Adrenal gland (tissue), 5 donors: ENCODE data around the gene FXYD3.

Experiments
- CTCF ChIP-seq, 6 experiments: fragments of 450-650 bp in 4 of 6; fragments of 200-600 bp in 2 of 6; sonication (generic) in 1 of 6; IDR thresholded peaks; 1 replicate in 5 of 6; 2 replicates in 1 of 6; pipeline versions ENCODE4 v1.5.1 to v1.8.0; 2016 to 2021; ENCODE audit warnings: antibody characterized with exemption in 6 of 6, mild to moderate bottlenecking in 2 of 6, moderate library complexity in 1 of 6
- POLR2A ChIP-seq, 2 donors: fragments of 450-650 bp; IDR thresholded peaks; one replicate each; pipeline ENCODE4 v1.6.1; 2017; ENCODE audit warnings: antibody characterized with exemption in 2 of 2, mild to moderate bottlenecking in 2 of 2, moderate library complexity in 1 of 2
- donor health status: DM: no; HTN: no; CAD: no.

GRCh38 chr19:35073516-35073915 lies 42.1 kb upstream of the FXYD3 start:
- TF ChIP-seq POLR2A (IDR thresholded peaks at IDR 0.05), result no peak
- no peak for TF ChIP-seq CTCF (IDR thresholded peaks at IDR 0.05)
